Measurements from ENCODE around the gene MYL5.
A peak's percentile ranks its signal among the peaks of the same experiment; 100 is the strongest.
"Not testable (repeated sequence)": the region's sequence is repeated elsewhere in the genome, so short reads cannot be mapped to it uniquely, and the experiment has no call there.

Gene MYL5

DNA sequence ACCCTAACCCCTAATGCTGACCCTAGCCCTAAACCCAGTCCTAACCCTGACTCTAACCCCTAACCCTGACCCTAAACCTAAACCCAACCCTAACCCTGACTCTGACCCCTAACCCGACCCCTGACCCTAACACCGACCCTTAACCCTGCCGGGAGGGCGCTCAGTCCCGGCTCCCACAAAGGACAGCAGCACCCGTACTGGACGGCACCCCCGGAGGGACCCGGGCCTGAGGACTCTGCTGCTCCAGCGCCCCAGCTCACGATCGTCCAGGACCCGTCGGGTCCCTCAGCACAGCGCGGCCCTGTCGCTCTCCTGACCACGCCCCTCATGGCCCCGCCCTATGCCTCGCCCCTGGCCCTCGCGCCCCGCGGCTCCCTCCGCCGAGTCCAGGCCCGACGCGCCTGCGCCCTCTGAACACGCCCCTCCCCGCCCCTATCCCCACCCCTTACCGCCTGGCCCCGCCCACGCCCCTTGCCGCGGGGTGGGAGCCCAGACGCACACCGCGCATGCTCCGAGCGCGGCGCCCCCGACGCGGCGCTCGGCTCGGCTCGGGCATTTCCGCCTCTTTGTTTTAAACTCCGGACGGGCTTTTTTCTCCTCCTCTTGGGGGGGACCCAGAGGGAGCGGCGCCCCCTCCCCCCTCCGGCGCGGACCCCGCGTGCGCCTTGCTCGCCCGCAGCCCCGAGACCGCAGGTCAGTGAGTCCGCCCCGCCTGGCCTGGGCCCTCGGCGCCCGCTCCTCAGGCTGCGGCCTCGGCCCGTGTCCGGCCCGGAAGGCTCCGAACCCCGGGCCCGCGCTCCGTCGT is 31.1 kb downstream of the MYL5 start, which contains the start of gene PCGF3:
Gene PCGF3, plus strand, starts transcription at position 555 of the 805 bp plus-strand sequence. CDS start 27,849 bp downstream, outside the sequence.
- peak; percentile 93 for DNase-seq (ENCODE audit: low spot score)

DNA sequence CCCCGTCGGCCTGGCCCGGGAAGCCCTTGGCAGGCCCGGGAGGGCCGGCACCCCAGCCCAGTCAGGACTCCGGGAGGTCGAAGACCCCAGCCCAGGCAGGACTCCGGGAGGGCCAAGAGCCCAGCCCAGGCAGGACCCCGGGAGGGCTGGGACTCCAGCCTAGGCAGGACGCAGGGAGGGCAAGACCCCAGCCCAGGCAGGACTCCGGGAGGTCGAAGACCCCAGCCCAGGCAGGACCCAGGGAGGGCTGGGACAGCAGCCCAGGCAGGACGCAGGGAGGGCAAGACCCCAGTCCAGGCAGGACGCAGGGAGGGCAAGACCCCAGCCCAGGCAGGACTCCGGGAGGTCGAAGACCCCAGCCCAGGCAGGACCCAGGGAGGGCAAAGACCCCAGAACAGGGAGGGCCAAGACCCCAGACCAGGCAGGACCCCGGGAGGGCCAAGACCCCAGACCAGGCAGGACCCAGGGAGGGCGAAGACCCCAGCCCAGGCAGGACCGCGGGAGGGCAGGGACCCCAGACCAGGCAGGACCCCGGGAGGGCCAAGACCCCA is 31.8 kb downstream of the MYL5 start:
- not testable (repeated sequence) for DNase-seq (ENCODE audit: low spot score)

DNA sequence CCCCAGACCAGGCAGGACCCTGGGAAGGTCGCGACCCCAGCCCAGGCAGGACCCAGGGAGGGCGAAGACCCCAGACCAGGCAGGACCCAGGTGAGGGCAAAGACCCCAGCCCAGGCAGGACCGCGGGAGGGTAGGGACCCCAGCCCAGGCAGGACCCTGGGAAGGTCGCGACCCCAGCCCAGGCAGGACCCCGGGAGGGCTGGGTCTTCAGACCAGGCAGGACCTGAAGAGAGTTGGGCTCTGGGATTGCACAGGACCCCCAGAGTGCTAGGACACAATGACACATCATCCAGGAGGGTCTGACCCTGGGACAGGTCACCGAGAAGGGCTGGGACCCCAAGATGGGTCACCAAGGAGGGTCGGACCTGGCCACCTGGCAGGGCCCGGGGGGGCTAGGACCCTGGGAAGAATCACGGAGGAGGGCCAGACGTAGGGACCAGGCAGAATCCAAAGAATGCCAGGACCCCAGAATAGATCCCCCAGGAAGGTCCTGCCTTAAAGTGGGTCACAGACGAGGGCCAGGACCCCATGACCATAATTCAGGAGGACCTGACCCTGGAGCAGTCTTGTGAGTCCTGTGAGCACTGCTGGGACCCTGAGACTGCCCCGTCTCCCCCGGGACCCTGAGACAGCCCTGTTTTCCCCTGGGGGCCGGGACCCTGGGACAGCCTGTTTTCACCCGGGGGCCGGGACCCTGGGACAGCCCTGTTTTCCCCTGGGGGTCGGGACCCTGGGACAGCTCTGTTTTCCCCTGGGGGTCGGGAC is 32.7 kb downstream of the MYL5 start:
- no peak for DNase-seq (ENCODE audit: low spot score)

GRCh38 chr4:707929-708630 is 33.7 kb downstream of the MYL5 start:
- DNase-seq (ENCODE audit: low spot score): no peak

DNA sequence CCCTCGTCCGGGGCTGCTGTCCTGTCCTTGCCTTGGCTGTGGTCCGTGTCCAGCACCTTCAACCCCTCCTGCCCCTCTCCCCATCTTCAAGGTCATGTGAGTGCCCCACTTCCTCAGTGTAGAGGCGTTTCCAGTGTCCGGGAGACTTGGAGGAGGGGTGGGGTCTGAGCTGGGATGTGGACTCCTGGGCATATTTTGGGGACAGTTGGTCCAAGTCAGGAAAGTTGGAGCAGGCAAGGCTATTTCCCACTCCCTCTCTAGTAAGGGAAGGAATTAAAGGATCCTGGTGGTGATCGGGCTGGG is 34.2 kb downstream of the MYL5 start:
- DNase-seq (ENCODE audit: low spot score): no peak

GRCh38 chr4:709348-709747 is 35.0 kb downstream of the MYL5 start:
- DNase-seq (ENCODE audit: low spot score): no peak

GRCh38 chr4:710116-710515 is 35.8 kb downstream of the MYL5 start:
- no peak for DNase-seq (ENCODE audit: low spot score)

DNA sequence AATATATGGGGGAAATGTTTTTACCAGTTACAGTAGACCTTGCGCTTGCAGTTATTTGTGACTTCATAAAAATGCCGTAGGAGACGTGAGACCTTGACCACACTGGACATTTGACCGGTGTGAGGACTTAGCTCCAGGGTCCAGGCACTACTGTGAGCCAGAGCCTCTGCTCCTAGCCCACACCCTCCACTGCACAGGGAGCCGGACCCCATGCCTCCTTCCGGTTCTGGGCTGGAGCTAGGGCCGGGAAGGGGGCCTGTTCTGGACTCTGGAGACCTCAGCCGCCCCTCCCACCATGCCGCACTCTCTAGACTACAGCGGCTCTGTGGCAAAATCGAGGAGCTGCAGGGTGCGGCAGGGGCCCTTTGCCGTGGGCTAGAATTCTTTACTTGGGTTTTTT is 36.6 kb downstream of the MYL5 start:
- no peak for DNase-seq (ENCODE audit: low spot score)

DNA sequence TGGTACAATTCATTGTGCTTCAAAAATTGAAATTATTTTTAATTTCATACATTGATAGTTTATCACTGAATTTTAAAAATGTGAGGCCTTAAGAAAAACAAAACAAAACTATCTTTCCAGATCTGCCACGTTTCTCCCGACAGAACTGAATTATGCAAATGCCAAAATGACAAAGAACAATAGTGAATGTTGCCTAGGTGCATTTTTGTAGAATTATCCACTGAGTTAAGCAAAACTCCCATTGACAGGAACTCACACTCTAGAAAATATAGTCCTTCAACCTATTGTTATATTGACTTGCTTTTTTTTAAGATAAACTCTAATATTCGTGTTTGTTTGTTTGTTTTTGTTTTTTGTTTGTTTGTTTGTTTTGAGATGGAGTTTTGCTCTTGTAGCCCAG is 37.8 kb downstream of the MYL5 start:
- DNase-seq (ENCODE audit: low spot score): no peak

GRCh38 chr4:712916-713632 is 38.7 kb downstream of the MYL5 start:
- DNase-seq (ENCODE audit: low spot score): no peak

GRCh38 chr4:714087-714486 is 39.7 kb downstream of the MYL5 start:
- no peak for DNase-seq (ENCODE audit: low spot score)

DNA sequence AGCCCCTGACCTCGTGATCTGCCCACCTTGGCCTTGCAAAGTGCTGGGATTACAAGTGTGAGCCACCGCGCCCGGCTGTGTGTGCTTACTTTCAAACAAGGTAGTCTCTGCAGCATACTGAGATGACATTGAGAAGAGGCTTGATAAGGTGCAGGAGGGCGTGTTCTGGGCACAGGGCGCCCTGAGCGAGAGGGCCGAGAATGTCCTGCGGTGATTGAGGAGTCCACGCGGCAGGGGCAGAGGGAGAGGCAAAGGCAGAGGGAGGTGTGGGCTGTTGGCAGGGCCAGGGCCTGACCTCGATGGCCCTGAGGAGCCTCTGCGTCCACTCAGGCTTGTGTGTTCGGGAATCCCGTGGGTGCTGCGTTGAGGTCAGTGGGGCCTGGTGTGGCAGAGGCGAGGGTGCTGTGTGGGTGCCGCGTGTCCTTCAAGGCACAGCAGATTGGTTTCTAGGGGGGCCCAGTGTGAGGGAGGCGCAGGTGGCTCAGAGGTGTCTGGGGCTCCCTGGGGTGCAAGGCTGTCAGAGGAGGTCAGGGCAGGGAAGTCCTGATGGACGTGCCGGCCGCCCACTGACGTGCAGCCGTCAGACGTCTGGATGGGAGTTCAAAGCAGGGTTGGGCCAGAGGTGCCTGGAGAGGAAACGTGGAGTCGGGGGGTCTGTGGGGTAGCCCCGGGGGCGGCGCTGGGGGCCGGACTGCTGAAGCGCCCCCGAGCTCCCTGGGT is 43.4 kb downstream of the MYL5 start:
- DNase-seq (ENCODE audit: low spot score): no peak

DNA sequence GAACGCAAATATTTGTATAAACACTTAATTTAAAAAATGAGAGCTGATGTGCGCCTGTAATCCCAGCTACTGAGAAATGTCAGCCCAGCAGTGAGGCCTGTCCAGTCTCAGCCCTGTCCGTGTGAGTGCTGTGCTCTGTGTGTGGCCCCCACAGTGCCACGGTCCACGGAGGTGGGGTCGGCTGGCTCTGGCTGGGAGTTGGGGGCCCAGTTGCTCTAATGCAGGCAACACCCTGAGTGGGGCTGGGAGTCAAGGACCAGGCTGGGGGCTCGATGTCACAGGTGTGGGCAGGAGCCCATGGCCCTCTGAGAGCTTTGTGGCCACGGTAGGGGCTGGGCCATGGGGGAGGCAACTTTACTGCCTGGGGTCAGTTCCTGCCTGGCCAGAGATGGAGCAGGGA is 44.1 kb downstream of the MYL5 start:
- DNase-seq (ENCODE audit: low spot score): no peak

GRCh38 chr4:720111-720860 is 45.9 kb downstream of the MYL5 start:
- no peak for DNase-seq (ENCODE audit: low spot score)

DNA sequence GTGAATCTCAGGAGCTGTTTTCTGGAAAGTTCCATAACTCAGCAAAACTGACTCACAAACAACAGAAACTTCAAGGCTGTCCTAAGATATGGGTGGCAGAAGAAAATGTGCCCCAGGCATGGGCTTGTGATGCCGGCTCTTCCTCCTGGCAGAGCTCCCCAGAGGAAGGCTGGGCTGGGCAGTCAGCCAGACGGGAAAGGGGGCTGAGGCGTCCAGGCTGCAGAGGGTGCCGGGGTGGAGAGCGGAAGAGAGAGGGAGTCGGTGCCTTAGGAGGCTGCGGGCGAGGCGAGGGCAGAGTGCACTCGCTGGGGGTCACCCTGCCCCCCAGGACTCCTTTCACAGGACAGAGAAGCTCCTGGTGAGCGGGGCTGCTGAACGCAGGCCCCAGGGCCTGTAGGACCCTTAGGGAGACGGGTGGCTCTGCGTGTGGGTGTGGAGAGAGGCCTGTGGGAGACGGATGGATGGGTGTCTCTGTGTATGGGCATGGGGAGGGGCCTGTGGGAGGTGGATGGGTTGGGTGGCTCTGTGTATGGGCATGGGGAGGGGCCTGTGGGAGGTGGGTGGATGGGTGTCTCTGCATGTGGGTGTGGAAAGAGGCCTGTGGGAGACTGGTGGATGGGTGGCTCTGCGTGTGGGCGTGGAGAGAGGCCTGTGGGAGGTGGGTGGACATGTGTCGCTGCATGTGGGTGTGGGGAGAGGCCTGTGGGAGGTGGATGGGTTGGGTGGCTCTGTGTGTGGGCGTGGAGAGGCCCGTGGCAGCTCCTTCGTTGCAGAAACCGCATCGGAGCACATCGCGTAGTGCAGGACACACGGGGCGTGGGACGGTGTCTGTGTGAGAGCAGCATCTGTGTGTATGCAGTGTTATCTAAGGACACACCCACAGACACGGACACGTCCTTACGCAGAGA is 47.2 kb downstream of the MYL5 start:
- DNase-seq (ENCODE audit: low spot score): peak; percentile 57

GRCh38 chr4:722169-722725 is 47.9 kb downstream of the MYL5 start:
- DNase-seq (ENCODE audit: low spot score): no peak

GRCh38 chr4:722851-723360 is 48.6 kb downstream of the MYL5 start:
- no peak for DNase-seq (ENCODE audit: low spot score)

GRCh38 chr4:723751-724530 is 49.6 kb downstream of the MYL5 start:
- DNase-seq (ENCODE audit: low spot score): no peak

Measured in COLO829 (cell line).